ENCODE measurements around the gene ITPR3.

DNA sequence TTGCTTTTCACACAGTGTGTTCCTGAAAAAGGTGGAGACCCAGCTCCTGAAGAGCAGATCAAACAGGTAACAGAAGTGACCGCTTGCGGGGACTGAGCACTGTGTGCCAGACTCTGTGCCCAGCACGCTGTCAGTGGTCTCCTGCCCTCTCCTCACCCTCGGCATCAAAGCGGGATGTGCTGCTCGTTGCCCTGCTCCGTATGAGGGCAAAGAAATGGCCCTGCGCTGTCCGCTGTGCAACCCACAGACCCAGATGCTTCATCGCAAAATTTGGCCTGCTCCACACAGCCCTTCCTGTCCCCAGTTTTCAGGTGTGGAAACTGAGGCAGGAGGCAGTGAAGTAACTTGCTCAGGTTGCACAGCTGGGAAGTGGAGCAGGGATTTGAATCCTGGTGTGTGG lies 76.7 kb downstream of the ITPR3 start:
- TF ChIP-seq, protein P1, sequence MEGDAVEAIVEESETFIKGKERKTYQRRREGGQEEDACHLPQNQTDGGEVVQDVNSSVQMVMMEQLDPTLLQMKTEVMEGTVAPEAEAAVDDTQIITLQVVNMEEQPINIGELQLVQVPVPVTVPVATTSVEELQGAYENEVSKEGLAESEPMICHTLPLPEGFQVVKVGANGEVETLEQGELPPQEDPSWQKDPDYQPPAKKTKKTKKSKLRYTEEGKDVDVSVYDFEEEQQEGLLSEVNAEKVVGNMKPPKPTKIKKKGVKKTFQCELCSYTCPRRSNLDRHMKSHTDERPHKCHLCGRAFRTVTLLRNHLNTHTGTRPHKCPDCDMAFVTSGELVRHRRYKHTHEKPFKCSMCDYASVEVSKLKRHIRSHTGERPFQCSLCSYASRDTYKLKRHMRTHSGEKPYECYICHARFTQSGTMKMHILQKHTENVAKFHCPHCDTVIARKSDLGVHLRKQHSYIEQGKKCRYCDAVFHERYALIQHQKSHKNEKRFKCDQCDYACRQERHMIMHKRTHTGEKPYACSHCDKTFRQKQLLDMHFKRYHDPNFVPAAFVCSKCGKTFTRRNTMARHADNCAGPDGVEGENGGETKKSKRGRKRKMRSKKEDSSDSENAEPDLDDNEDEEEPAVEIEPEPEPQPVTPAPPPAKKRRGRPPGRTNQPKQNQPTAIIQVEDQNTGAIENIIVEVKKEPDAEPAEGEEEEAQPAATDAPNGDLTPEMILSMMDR (IDR thresholded peaks at IDR 0.05), result no peak
- TF ChIP-seq POLR2A (IDR thresholded peaks at IDR 0.05), result no peak
